CD4-positive, alpha-beta memory T cell (primary cell): Measurements from ENCODE around the gene PARP6. TPM values are rescaled to one million over a fixed set of nuclear protein-coding genes. Genes with fewer than 3 reads are reported as not detected.
A peak's percentile ranks its signal among the peaks of the same experiment; 100 is the strongest.

Source experiments
- CTCF ChIA-PET: fragments of 350-600 bp; sonication (Branson Sonifier 250); formaldehyde crosslinking; loops from one replicate; lab custom pipeline; 2021; ENCODE audit warnings: inconsistent platforms; ENCODE audit not compliant: partially characterized antibody; lab: Charles Lee
- POLR2A ChIA-PET: fragments of 350-600 bp; sonication (Branson Sonifier 250); formaldehyde crosslinking; loops from one replicate; lab custom pipeline; 2021; ENCODE audit not compliant: partially characterized antibody; lab: Charles Lee
- DNase-seq, 5 donors: peaks; one replicate each; pipeline versions ENCODE4 v3.0.0 to v3.0.0-alpha.2; 2020 to 2022; ENCODE audit warnings: mixed read lengths in 1 of 5
- H3K27ac ChIP-seq: one replicate; pipeline ENCODE4 v1.7.0; 2013; ENCODE audit warnings: low read depth, low read length
- H3K27me3 ChIP-seq: 2 replicates; pipeline ENCODE4 v1.7.0; 2013; ENCODE audit warnings: mild to moderate bottlenecking, low read length, moderate library complexity; ENCODE audit not compliant: insufficient read depth
- H3K36me3 ChIP-seq: 2 replicates; pipeline ENCODE4 v1.7.0; 2013; ENCODE audit warnings: mild to moderate bottlenecking, low read length, moderate library complexity; ENCODE audit not compliant: insufficient read depth
- H3K4me1 ChIP-seq: 2 replicates; pipeline ENCODE4 v1.7.0; 2013; ENCODE audit warnings: mild to moderate bottlenecking, low read length, moderate library complexity; ENCODE audit not compliant: insufficient read depth
- H3K4me3 ChIP-seq, 2 donors: one replicate each; pipeline ENCODE4 v1.7.0; 2013; ENCODE audit warnings: low read length in 2 of 2, mild to moderate bottlenecking in 1 of 2
- H3K9me3 ChIP-seq, 2 donors: one replicate each; pipeline ENCODE4 v1.7.0; 2013; ENCODE audit warnings: low read length in 2 of 2, control low read depth in 1 of 2; ENCODE audit not compliant: control insufficient read depth in 1 of 2
- H3K27ac Mint-ChIP-seq, 7 donors: one replicate each; pipeline ENCODE4 v1.8.0; 2020 to 2021; ENCODE audit warnings: mixed read lengths in 7 of 7, mild to moderate bottlenecking in 6 of 7, inconsistent platforms in 3 of 7, moderate library complexity in 3 of 7
- H3K27me3 Mint-ChIP-seq, 2 donors: one replicate each; pipeline ENCODE4 v1.8.0; 2020 to 2021; ENCODE audit warnings: mixed read lengths in 2 of 2
- H3K36me3 Mint-ChIP-seq, 2 donors: one replicate each; pipeline ENCODE4 v1.8.0; 2020 to 2021; ENCODE audit warnings: mixed read lengths in 2 of 2, inconsistent platforms in 1 of 2, mild to moderate bottlenecking in 1 of 2
- H3K4me1 Mint-ChIP-seq, 4 donors: one replicate each; pipeline ENCODE4 v1.8.0; 2020 to 2021; ENCODE audit warnings: mixed read lengths in 4 of 4, mild to moderate bottlenecking in 1 of 4
- H3K4me3 Mint-ChIP-seq, 8 donors: one replicate each; pipeline ENCODE4 v1.8.0; 2020 to 2021; ENCODE audit warnings: mixed read lengths in 8 of 8, mild to moderate bottlenecking in 7 of 8, moderate library complexity in 6 of 8, inconsistent platforms in 3 of 8
- H3K9me3 Mint-ChIP-seq, 8 donors: one replicate each; pipeline ENCODE4 v1.8.0; 2020 to 2021; ENCODE audit warnings: mixed read lengths in 8 of 8, mild to moderate bottlenecking in 5 of 8, inconsistent platforms in 3 of 8, moderate library complexity in 1 of 8
- intact Hi-C: fragments of 100-400 bp; cut with micrococcal nuclease; formaldehyde crosslinking; loops from one replicate; pipeline ENCODE4 v1.15.1; 2023
- polyA plus RNA-seq, 2 donors: library from polyadenylated mRNA; unstranded; fragments of 300-500 nt; fragmentation: Illumina TruSeq; gene quantifications; one replicate each; pipeline ENCODE4 v1.2.3, GENCODE V29; 2021
- total RNA-seq, 2 experiments: library from RNA; stranded (reverse); gene quantifications; one replicate each; pipeline ENCODE4 v1.2.3, GENCODE V29; 2021

PARP6 gene
- total and polyA plus RNA-seq, 4 experiments from 2014 or later: 7.5 to 111 (median 72.5) TPM

DNA sequence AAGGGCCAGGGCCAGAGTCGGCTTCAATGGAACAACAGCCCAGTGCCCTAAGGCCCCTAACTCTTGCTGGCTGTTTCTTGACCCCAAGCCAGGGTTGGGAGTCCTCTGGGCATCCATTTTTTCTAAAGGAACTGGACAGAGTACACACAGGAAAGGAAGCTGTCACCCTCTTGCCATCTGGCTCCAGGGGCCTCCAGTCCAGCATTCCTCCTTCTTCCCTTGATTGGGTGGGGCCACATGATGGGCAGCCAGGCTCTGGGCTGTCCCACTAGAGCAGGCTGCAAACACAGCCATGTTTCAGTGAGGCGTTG, 73.2 kb downstream of the PARP6 start:
- Mint-ChIP-seq H3K36me3 (peaks cover 49 to 56% of the 10 kb centered on the region in 2 donors), H3K4me3 (no peak overlapping the region)
- H3K36me3 ChIP-seq: peaks cover 54% of the 10 kb centered on the region

DNA sequence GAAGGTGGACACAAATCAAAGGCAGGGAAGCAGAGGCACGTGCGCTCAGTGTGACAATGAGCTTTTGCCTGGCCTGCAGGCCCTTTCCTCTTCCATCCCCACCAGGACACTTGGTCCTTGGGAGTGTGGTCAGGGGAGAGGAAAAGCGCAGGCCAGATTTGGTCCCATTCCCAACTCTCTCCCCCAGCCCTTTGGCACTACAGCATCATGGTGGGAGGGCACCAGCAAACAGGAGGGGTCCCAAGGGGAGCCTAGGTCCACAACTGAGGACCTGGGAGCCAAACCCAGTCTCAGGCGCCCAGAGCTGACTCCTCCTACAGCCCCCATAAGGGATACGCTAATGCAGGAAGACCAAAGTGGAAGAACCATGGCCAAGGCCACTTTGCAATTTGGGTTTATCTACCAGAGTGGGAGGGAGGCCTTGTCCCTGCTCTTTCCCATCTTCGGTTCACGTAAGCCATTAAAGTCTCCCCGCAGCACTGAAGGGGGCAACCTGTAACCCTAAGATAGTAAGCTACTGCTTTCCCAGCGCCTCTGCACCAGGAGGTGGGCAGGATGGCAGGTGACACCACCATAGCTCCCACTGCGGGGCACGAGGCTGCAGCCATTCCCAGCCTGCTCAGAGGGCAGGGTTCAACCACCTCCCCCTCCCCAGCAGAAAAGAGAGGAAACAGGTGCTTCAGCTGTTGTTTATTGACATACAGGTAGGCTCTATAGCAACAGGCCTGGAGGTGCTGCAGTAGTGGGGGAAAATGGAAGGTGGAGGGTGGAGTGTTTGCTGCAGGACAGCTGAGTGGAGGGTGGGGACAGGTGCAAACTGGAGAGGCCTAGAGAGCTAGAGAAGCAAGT, 73.8 kb downstream of the PARP6 start:
- Histone ChIP-seq H3K4me1 (peaks cover 4% of the 10 kb centered on the region), H3K4me3 (no peak overlapping the region), H3K27me3 (no peaks in the 10 kb centered on the region), H3K27ac (no peak overlapping the region), H3K36me3 (peaks cover 48% of the 10 kb centered on the region), H3K9me3 (no peaks in the 10 kb centered on the region)
- POLR2A ChIA-PET: interaction anchor here (1.4 to 2.5 kb wide), 2 partner anchors 28 to 32 kb away, joined by 7 to 18 read pairs; partner anchors contain the start of gene PKM
- Mint-ChIP-seq H3K4me1 (peaks cover 0 to 14% (median 7%) of the 10 kb centered on the region in 4 donors), H3K9me3 (peaks cover 0 to 3% (median 0%) of the 10 kb centered on the region in 8 donors), H3K27me3 (peaks cover 2 to 3% of the 10 kb centered on the region in 2 donors), H3K36me3 (peaks cover 45 to 50% of the 10 kb centered on the region in 2 donors), H3K4me3 (peak overlapping the region in 1 of 8 donors; percentile 75), H3K27ac (peak overlapping the region in 2 of 7 donors; percentile 51 to 69)
- CTCF ChIA-PET: interaction anchor here (0.8 to 5.0 kb wide), 9 partner anchors 12 to 115 kb away, joined by 3 to 82 read pairs (median 14); no protein-coding TSS in a partner anchor
- DNase-seq: peak in 2 of 5 donors; percentile 6 to 12
- intact Hi-C loops: loop anchor here (1.0 to 10.0 kb wide), 4 partner anchors 28 to 476 kb away; partner anchors contain the start of gene PARP6

More for the DNA sequence above, 73.2 kb downstream of the PARP6 start:
- Mint-ChIP-seq H3K4me1 (peaks cover 0 to 14% (median 7%) of the 10 kb centered on the region in 4 donors), H3K27ac (no peak overlapping the region), H3K27me3 (peaks cover 2 to 3% of the 10 kb centered on the region in 2 donors), H3K9me3 (peaks cover 0 to 3% (median 0%) of the 10 kb centered on the region in 8 donors)
- Histone ChIP-seq H3K4me3 (no peak overlapping the region), H3K27me3 (no peaks in the 10 kb centered on the region), H3K4me1 (peaks cover 4% of the 10 kb centered on the region), H3K27ac (no peak overlapping the region), H3K9me3 (no peaks in the 10 kb centered on the region)
- ChIA-PET CTCF (interaction anchor here (1.0 to 5.0 kb wide), 10 partner anchors 11 to 114 kb away, joined by 3 to 82 read pairs (median 12); no protein-coding TSS in a partner anchor), POLR2A (interaction anchor here (2.5 kb wide), 1 partner anchor 32 kb away, joined by 18 read pairs; the partner anchor contains the start of gene PKM)
- intact Hi-C loops: loop anchor here (1.0 to 10.0 kb wide), 4 partner anchors 27 to 476 kb away; partner anchors contain the start of gene PARP6
- DNase-seq: no peak

DNA sequence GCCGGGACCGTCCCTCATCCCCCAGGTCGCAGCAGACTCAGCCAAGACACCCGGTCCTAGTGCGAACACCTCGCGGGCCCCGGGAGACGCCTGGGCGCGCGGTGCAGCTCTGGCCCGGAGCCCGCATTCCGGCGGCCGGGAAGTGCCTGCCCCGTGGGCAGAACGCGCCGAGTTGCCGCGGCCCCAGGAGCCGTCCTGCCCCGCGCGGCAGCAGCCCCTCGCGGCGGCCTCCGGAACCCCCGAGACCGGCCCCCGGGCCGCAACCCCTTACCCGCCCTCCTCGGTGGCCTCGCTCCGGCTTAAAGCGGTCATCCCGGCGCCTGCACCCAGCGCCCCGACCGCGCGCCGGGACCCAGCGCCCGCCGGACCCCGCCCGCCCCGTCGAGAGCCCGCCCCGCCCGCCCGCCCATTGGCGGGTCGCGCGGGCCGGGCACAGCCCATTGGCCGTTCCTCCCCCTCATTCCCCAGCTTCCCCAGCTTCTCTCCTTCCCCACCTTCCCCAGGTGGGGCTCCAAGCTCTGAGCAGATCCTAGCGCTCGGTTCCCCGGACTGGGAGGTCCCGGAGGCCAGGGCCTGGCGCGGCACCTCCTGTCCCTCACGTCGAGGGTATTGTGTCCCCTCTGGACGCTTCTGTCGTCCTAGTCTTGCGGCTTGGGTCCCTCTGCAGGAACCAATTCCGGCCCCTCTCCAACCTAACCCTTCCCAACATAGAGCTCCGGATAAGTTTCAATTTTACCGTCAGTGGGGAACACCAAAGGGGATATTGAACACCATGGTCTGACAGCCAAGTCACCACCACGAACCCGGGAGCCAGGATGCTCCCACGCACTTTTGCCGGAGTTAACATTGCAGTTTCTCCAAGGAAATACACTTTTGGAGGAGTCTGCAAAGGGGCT, 74.6 kb downstream of the PARP6 start, which contains the start of gene GRAMD2A:
TSS of gene GRAMD2A (minus strand) at position 328 of the 896 bp plus-strand sequence.
- Histone ChIP-seq H3K9me3 (no peaks in the 10 kb centered on the region), H3K27me3 (no peaks in the 10 kb centered on the region), H3K36me3 (peaks cover 39% of the 10 kb centered on the region), H3K4me1 (peaks cover 4% of the 10 kb centered on the region), H3K4me3 (no peak within 1 kb of the TSS), H3K27ac (no peak within 1 kb of the TSS)
- DNase-seq: peak in 1 of 5 donors; percentile 4
- Mint-ChIP-seq H3K9me3 (peaks cover 0 to 3% (median 0%) of the 10 kb centered on the region in 8 donors), H3K36me3 (peaks cover 36 to 41% of the 10 kb centered on the region in 2 donors), H3K27ac (peak within 1 kb of the TSS in 1 of 7 donors; percentile 8), H3K27me3 (peaks cover 2 to 3% of the 10 kb centered on the region in 2 donors), H3K4me3 (peak within 1 kb of the TSS; percentile 10 to 80 (median 72)), H3K4me1 (peaks cover 0 to 13% (median 7%) of the 10 kb centered on the region in 4 donors)
- intact Hi-C loops: loop anchor here (5.0 to 10.0 kb wide), 2 partner anchors 75 to 477 kb away; partner anchors contain the start of gene PARP6
- POLR2A ChIA-PET: interaction anchor here (1.4 to 2.5 kb wide), 2 partner anchors 29 to 33 kb away, joined by 7 to 18 read pairs; partner anchors contain the start of gene PKM
- CTCF ChIA-PET: interaction anchor here (0.6 to 4.8 kb wide), 7 partner anchors 13 to 556 kb away, joined by 3 to 82 read pairs (median 4); no protein-coding TSS in a partner anchor

DNA sequence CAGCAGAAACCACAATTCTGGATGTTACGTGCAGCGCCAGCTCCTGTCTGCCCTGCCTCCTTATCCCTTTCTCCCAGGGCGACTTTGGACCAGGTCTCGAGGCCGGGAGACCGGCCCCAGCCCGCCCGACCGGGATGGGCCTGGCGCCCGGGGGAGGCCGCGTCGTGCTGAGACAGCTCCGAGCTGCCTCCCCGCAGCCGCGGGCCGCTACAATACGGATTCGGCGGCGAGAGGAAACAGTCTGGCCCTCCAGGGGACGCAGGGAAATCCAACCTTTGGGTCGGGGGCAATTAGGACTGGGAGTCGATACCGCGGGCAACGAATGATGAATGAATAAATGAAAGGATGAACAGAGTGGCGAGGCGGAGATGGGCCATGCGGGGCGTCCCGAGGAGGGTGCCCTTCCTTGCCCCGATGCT, 75.3 kb downstream of the PARP6 start:
- Histone ChIP-seq H3K36me3 (peaks cover 33% of the 10 kb centered on the region), H3K9me3 (no peaks in the 10 kb centered on the region), H3K4me1 (peaks cover 4% of the 10 kb centered on the region), H3K27me3 (no peaks in the 10 kb centered on the region), H3K4me3 (no peak overlapping the region), H3K27ac (no peak overlapping the region)
- ChIA-PET POLR2A (interaction anchor here (2.5 kb wide), 1 partner anchor 34 kb away, joined by 18 read pairs; the partner anchor contains the start of gene PKM), CTCF (interaction anchor here (0.6 kb wide), 1 partner anchor 557 kb away, joined by 3 read pairs; no protein-coding TSS in a partner anchor)
- H3K27ac Mint-ChIP-seq: no peak overlapping the region
- H3K9me3 Mint-ChIP-seq: peaks cover 0 to 3% (median 0%) of the 10 kb centered on the region in 8 donors
- no peak for DNase-seq
- peaks cover 2 to 3% of the 10 kb centered on the region in 2 donors for H3K27me3 Mint-ChIP-seq
- peak overlapping the region in 6 of 8 donors; percentile 25 to 80 (median 69) for H3K4me3 Mint-ChIP-seq
- peaks cover 32 to 35% of the 10 kb centered on the region in 2 donors for H3K36me3 Mint-ChIP-seq
- peaks cover 0 to 13% (median 7%) of the 10 kb centered on the region in 4 donors for H3K4me1 Mint-ChIP-seq
- intact Hi-C loops: loop anchor here (5.0 to 10.0 kb wide), 2 partner anchors 75 to 478 kb away; partner anchors contain the start of gene PARP6

DNA sequence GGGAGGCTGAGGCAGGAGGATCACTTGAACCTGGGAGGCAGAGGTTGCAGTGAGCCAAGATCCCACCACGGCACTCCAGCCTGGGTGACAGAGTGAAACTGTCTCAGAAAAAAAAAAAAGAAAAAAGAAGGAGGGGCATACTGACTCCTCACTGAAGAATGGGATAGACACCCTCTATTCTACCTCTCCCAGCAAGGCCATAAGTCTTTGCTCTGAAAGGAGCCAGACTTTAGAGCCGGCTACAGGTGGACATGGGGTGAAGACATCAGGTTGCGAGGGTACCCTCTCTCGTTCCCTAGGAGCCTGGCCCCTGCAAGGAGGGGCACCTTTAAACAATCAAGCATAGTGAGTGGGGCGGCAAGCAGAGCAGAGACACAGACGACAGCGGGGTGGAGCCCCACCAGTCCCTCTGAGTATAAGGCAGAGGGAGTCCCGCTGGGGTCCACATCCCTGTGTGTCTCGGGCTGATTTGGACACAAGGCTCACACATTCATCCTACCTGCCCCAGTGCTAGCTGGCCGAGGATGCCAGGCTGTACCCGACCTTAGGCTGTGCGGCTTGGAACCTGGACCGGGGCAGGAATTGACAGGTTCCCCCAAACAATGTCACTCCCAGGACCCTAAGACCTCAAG, 75.8 kb downstream of the PARP6 start:
- Mint-ChIP-seq H3K27me3 (peaks cover 2 to 3% of the 10 kb centered on the region in 2 donors), H3K4me3 (peak overlapping the region in 4 of 8 donors; percentile 8 to 52 (median 36)), H3K36me3 (peaks cover 30 to 32% of the 10 kb centered on the region in 2 donors), H3K4me1 (peaks cover 0 to 13% (median 7%) of the 10 kb centered on the region in 4 donors), H3K9me3 (peaks cover 0 to 3% (median 0%) of the 10 kb centered on the region in 8 donors), H3K27ac (peak overlapping the region in 1 of 7 donors; percentile 8)
- intact Hi-C loops: loop anchor here (5.0 to 10.0 kb wide), 2 partner anchors 76 to 478 kb away; partner anchors contain the start of gene PARP6
- Histone ChIP-seq H3K27me3 (no peaks in the 10 kb centered on the region), H3K36me3 (peaks cover 29% of the 10 kb centered on the region), H3K4me3 (no peak overlapping the region), H3K4me1 (peaks cover 4% of the 10 kb centered on the region), H3K27ac (no peak overlapping the region), H3K9me3 (no peaks in the 10 kb centered on the region)
- POLR2A ChIA-PET: interaction anchor here (2.5 kb wide), 1 partner anchor 34 kb away, joined by 18 read pairs; the partner anchor contains the start of gene PKM
- no peak for DNase-seq
- CTCF ChIA-PET: no interaction called here
